ENCODE results near the gene EIF3I. TPM values are rescaled to one million over a fixed set of nuclear protein-coding genes. Genes with fewer than 3 reads are reported as not detected.

EIF3I gene
- total and polyA plus RNA-seq, 2 of the 13 experiments (the other 11 are each of a cell fraction or from before 2014, with no cell fraction given): 210 to 223 TPM

GRCh38 chr1:32200226-32201010, 21.8 kb upstream of the EIF3I start, which contains the start of gene CCDC28B:
Gene CCDC28B, plus strand, starts transcription at chr1:32200595. Its CDS starts 1,341 bp downstream, at chr1:32201936.
- ATAC-seq (peak; percentile 42), FAIRE-seq (no peak), DNase-seq (ENCODE audit: low spot score) (no peak)
- peak within 1 kb of the TSS; percentile 45 for H3K9ac ChIP-seq (ENCODE audit: insufficient read depth, low read depth, low read length)
- no peaks in the 10 kb centered on the region for H4K20me1 ChIP-seq (ENCODE audit: insufficient read depth, low read length)
- in situ Hi-C loops (cut with HindIII; ENCODE audit: extremely low pct_ligation_motif_present, low pct_unique_long_range_greater_than_20kb) (no loop called here), intact Hi-C loops (cut with micrococcal nuclease; ENCODE audit: unreplicated experiment) (no loop called here)
- no peaks in the 10 kb centered on the region for H3K9me3 ChIP-seq (ENCODE audit: low read length)
- CTCF ChIA-PET (ENCODE audit: low intra/inter-chr PET ratio, low total read pairs): no interaction called here
- WGBS (ENCODE audit: low lambda C conversion rate): 3% methylated on average over 17 of the region's 34 CpGs
- no peak within 1 kb of the TSS for H2AFZ ChIP-seq (ENCODE audit: low read length)
- BruUV-seq (replicated peaks): no TSS peak
- POLR2A ChIA-PET: interaction anchor here (0.6 to 4.8 kb wide), 13 partner anchors 8 to 194 kb away, joined by 3 to 38 read pairs (median 4); partner anchors contain the start of genes BSDC1, KPNA6, MARCKSL1 and TMEM39B
- no peak within 1 kb of the TSS for H3K27ac ChIP-seq (ENCODE audit: extremely low read length, insufficient read depth, low read length)
- peaks cover 6 to 19% of the 10 kb centered on the region in 2 experiments for H3K36me3 ChIP-seq (replicated peaks in 1 of 2; ENCODE audit: control insufficient read depth in 1 of 2, insufficient read depth in 2 of 2, low read length in 2 of 2)
- peak within 1 kb of the TSS; percentile 64 to 72 (median 65) for H3K4me3 ChIP-seq (replicated peaks in 1 of 3; ENCODE audit: insufficient read depth in 1 of 3, low read depth in 2 of 3, low read length in 3 of 3)
- peaks cover 20% of the 10 kb centered on the region for H3K4me1 ChIP-seq (ENCODE audit: insufficient read depth, low read length)
- H3K4me2 ChIP-seq (ENCODE audit: low read depth, low read length): peak within 1 kb of the TSS; percentile 96
- no peaks in the 10 kb centered on the region for H3K27me3 ChIP-seq (ENCODE audit: control insufficient read depth in 1 of 2, insufficient read depth in 2 of 2, low read length in 2 of 2)
- H3K79me2 ChIP-seq (ENCODE audit: insufficient read depth, low read length): no peaks in the 10 kb centered on the region
- TF ChIP-seq ZNF891 (CRISPR knock-in tag; IDR thresholded peaks at IDR 0.05) (0 out of 2 replicates have a peak, but pooled peaks have one; percentile 39), FOXJ3 (CRISPR knock-in tag; IDR thresholded peaks at IDR 0.05; ENCODE audit: borderline replicate concordance) (no peak), ZNF672 (CRISPR knock-in tag; IDR thresholded peaks at IDR 0.05) (no peak), DRAP1 (CRISPR knock-in tag; IDR thresholded peaks at IDR 0.05) (no peak), ZNF550 (CRISPR knock-in tag; IDR thresholded peaks at IDR 0.05; ENCODE audit: borderline replicate concordance) (no peak), AGO1 (IDR thresholded peaks at IDR 0.05; ENCODE audit: low read depth, low read length, poor library complexity, severe bottlenecking) (peak; percentile 66), THAP9 (CRISPR knock-in tag; IDR thresholded peaks at IDR 0.05; ENCODE audit: borderline replicate concordance) (0 out of 2 replicates have a peak, but pooled peaks have one; percentile 21), TFDP2 (CRISPR knock-in tag; IDR thresholded peaks at IDR 0.05) (0 out of 2 replicates have a peak, but pooled peaks have one; percentile 29), ZNF292 (CRISPR knock-in tag; IDR thresholded peaks at IDR 0.05; ENCODE audit: borderline replicate concordance, low read depth) (0 out of 2 replicates have a peak, but pooled peaks have one; percentile 4), MAZ (IDR thresholded peaks at IDR 0.05; ENCODE audit: borderline replicate concordance, low read depth, low read length) (no peak), MAZ (CRISPR knock-in tag; IDR thresholded peaks at IDR 0.05; ENCODE audit: low read depth) (peak; percentile 28; the same call in 1 of the 2 replicates), SAP130 (CRISPR knock-in tag; IDR thresholded peaks at IDR 0.05; ENCODE audit: low read depth) (0 out of 2 replicates have a peak, but pooled peaks have one; percentile 6), HDAC1 (CRISPR knock-in tag; IDR thresholded peaks at IDR 0.05) (no peak), ZNF558 (CRISPR knock-in tag; IDR thresholded peaks at IDR 0.05; ENCODE audit: borderline replicate concordance) (0 out of 2 replicates have a peak, but pooled peaks have one; percentile 27), PHF8 (CRISPR knock-in tag; IDR thresholded peaks at IDR 0.05) (0 out of 2 replicates have a peak, but pooled peaks have one; percentile 25), ZNF547 (CRISPR knock-in tag; IDR thresholded peaks at IDR 0.05) (peak; percentile 56; the same call in 1 of the 2 replicates)
- TF ChIP-seq, protein P1, sequence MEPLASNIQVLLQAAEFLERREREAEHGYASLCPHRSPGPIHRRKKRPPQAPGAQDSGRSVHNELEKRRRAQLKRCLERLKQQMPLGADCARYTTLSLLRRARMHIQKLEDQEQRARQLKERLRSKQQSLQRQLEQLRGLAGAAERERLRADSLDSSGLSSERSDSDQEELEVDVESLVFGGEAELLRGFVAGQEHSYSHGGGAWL (CRISPR knock-in tag; IDR thresholded peaks at IDR 0.05): peak; percentile 64; the same call in 1 of the 2 replicates

Data from HepG2 (cell line).